DND-41 (cell line): ENCODE measurements around the gene KRTAP19-6.

ENCODE experiments used
- EZH2 ChIP-seq: IDR thresholded peaks from 3 replicates; pipeline ENCODE4 v1.6.1; 2012; ENCODE audit warnings: borderline replicate concordance, low read depth, mild to moderate bottlenecking, moderate library complexity, low read length, inconsistent platforms; ENCODE audit not compliant: severe bottlenecking
- TF ChIP-seq, protein P1 (sequence below): IDR thresholded peaks from 2 replicates; pipeline ENCODE4 v1.5.1; 2012; ENCODE audit warnings: borderline replicate concordance, low read length, moderate library complexity, mild to moderate bottlenecking; ENCODE audit not compliant: poor library complexity, severe bottlenecking; ENCODE audit errors: extremely low read depth

DNA sequence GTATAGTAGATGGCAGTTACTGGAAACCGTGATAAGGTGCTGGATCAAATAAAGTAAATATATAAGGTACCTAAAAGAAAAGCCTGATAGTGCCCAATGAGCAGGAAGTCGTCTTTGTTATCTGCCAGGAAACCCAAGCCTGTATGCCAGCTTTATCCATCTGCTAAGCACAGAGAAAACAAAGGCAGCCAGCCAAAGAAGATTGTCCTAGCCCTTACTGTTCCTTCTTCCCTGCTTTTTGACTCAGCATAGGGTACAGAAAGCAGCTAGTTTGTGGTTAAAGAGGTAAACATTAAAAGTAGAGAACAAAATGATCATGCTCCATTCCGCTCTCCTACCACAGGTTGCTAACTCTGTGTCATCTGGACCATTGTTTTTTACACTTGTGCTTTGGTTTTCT is 38.5 kb upstream of the KRTAP19-6 start:
- TF ChIP-seq, protein P1, sequence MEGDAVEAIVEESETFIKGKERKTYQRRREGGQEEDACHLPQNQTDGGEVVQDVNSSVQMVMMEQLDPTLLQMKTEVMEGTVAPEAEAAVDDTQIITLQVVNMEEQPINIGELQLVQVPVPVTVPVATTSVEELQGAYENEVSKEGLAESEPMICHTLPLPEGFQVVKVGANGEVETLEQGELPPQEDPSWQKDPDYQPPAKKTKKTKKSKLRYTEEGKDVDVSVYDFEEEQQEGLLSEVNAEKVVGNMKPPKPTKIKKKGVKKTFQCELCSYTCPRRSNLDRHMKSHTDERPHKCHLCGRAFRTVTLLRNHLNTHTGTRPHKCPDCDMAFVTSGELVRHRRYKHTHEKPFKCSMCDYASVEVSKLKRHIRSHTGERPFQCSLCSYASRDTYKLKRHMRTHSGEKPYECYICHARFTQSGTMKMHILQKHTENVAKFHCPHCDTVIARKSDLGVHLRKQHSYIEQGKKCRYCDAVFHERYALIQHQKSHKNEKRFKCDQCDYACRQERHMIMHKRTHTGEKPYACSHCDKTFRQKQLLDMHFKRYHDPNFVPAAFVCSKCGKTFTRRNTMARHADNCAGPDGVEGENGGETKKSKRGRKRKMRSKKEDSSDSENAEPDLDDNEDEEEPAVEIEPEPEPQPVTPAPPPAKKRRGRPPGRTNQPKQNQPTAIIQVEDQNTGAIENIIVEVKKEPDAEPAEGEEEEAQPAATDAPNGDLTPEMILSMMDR = no peak
- TF ChIP-seq EZH2 = no peak
